Fibroblast of the aortic adventitia (primary cell): ENCODE results near the gene BCL2L13. TPM values are rescaled to one million over a fixed set of nuclear protein-coding genes. Genes with fewer than 3 reads are reported as not detected.

ENCODE experiments used
- DNase-seq: peaks from one replicate; pipeline ENCODE4 v3.0.0-alpha.2; 2010; ENCODE audit warnings: low read depth
- H3K4me3 ChIP-seq: 2 replicates; pipeline ENCODE4 v1.5.1; 2011; ENCODE audit warnings: low read depth, mild to moderate bottlenecking, control low read depth, low read length, moderate library complexity
- total RNA-seq: library from RNA; depleted of rRNA; stranded (reverse); fragments of >200 nt; gene quantifications from 2 replicates; pipeline ENCODE4 v1.2.3, GENCODE V29; 2012; ENCODE audit warnings: low replicate concordance
- TF ChIP-seq, protein P1 (sequence below): IDR thresholded peaks from 2 replicates; pipeline ENCODE4 v1.5.1; 2011; ENCODE audit warnings: mild to moderate bottlenecking, low read length, control low read depth, inconsistent platforms; ENCODE audit not compliant: insufficient read depth

The BCL2L13 gene
- total RNA-seq, 1 donor: 40.2 TPM

DNA sequence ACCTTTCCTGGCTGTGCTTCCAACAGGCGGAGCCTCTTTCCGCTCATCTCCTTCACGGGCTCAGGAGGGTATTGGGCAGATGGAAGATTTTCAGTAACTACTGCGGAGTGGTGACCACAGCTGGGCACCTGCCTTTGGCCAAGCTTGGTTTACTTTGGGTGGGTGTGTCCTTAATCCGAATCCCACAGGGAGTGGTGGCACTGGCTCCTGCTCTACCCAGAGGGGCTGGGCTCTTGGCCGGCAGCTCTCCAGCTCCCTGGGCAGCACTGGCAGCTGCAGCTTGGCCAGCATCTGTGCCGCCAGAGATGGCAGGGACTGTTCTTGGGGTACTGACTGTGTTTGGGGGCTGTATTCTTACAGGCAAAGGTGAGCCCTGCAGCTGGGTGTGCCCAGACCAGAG, 105.9 kb downstream of the BCL2L13 start:
- no peak overlapping the region for H3K4me3 ChIP-seq
- no peak for DNase-seq
- TF ChIP-seq, protein P1, sequence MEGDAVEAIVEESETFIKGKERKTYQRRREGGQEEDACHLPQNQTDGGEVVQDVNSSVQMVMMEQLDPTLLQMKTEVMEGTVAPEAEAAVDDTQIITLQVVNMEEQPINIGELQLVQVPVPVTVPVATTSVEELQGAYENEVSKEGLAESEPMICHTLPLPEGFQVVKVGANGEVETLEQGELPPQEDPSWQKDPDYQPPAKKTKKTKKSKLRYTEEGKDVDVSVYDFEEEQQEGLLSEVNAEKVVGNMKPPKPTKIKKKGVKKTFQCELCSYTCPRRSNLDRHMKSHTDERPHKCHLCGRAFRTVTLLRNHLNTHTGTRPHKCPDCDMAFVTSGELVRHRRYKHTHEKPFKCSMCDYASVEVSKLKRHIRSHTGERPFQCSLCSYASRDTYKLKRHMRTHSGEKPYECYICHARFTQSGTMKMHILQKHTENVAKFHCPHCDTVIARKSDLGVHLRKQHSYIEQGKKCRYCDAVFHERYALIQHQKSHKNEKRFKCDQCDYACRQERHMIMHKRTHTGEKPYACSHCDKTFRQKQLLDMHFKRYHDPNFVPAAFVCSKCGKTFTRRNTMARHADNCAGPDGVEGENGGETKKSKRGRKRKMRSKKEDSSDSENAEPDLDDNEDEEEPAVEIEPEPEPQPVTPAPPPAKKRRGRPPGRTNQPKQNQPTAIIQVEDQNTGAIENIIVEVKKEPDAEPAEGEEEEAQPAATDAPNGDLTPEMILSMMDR: no peak

DNA sequence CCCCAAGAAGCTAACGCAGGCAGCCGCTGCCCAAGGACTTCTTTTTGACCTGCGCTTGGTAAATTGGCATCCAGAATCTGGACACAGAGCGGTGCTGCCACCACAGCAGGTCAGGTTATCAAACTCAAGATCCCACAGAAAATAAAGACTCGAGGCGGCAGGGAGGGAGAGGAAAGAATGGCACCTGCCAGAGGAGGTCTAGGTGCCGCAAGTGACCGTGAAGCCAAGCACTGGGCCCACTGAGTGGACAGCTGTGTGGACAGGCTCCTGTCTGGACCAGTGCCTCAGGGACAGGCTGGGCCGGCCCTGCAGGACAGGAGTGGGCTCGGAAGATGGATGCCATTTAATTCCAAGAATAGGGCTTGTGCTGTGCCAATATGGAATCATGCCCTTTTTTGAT, 108.4 kb downstream of the BCL2L13 start:
- no peak for DNase-seq
- no peak overlapping the region for H3K4me3 ChIP-seq
- TF ChIP-seq, protein P1: no peak

DNA sequence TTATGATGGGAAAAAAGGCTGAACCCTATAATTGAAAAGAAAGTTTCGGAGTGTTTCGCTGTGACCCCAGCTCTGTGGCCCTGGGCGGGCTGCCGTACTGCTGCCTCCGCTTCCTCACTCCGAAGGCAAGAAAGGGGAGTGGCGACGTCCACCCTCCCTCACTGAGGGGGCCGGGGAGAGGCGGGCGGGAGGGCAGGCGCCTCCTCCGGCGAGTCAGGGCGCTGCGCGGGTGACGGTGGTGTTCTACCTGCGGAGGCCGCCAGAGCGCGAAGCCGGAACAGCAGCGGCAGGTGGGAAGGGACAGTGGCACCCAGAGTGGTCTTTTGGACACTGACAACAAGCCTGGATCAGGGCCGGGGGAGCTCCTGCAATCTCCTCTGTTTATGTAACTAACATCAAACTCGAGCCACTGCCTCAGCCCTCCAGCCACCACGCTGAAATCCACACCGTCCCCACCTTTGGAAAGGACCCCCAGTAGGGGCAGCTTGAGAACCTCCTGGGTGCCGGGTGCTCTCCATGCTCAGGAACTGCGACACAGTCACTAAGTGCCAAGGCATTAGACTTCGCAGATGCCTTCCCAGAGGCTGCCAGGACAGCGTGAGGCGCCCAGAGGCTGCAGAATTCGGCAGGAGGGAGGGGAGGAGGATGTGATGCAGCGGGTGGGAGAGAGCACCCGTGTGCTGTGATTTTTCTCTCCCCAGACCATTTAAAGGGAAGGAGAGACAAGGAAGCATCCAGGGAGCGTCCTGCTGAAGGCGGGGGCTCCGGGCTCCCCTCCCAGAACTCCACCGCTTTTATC, 110.2 kb downstream of the BCL2L13 start:
- DNase-seq: no peak
- TF ChIP-seq, protein P1: no peak
- H3K4me3 ChIP-seq: no peak overlapping the region

DNA sequence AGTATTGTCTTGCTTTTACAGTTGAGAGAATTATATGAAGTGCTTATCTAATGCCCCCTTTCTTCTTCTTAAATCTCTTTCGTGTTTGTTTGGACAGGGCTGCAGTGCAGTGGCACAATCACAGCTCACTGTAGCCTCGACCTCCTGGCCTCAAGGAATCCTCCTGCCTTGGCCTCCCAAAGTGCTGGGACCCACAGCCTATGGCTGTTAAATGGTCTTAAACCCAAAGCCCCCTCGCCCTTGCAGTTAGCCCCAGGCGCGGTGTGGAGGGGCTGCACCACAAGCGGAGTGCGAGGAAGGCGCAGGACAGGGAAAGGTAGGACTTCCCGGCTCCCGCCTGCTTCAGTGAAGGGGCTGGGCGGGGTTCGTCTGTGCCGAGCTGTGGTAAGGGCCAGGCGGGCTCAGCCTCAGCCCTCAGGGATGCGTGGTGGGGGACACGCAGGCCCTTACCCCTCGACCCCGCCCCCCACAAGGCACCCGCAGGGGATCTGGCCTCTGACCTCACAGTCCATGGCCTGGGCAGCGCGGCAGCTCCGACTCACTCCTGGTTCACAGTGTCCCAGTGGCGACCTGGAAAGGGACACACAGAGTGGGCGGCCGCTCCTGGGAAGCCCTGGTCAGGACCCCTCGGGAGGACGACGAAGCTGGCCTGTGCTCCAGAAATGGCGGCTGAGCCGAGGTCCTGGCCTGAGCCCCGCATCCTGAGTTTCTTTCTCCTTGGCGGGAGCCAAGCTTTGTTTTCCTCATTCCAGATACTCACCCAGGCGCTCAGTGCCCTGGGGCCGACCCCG, 111.2 kb downstream of the BCL2L13 start:
- no peak for DNase-seq
- H3K4me3 ChIP-seq: no peak overlapping the region
- TF ChIP-seq, protein P1: no peak

DNA sequence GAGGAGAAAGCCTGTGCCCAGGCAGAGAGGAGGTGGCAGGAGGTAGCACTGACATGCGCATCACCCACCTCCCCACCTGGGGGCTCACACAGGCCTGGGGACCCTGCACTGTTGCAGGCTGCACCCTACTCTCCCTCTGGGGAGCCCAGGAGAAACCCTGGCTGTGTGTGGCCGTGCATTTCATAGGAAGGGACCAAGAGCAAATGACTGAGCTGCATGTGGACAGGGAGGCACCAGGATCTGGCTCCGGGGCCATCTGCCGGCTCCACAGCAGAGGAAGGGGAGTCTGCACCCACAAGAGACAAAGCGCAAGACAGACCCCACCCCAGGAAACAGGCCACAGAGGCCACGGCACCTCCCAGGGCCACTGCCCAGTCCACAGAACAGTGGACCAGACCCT, 113.0 kb downstream of the BCL2L13 start:
- no peak for DNase-seq
- no peak overlapping the region for H3K4me3 ChIP-seq
- TF ChIP-seq, protein P1: no peak

DNA sequence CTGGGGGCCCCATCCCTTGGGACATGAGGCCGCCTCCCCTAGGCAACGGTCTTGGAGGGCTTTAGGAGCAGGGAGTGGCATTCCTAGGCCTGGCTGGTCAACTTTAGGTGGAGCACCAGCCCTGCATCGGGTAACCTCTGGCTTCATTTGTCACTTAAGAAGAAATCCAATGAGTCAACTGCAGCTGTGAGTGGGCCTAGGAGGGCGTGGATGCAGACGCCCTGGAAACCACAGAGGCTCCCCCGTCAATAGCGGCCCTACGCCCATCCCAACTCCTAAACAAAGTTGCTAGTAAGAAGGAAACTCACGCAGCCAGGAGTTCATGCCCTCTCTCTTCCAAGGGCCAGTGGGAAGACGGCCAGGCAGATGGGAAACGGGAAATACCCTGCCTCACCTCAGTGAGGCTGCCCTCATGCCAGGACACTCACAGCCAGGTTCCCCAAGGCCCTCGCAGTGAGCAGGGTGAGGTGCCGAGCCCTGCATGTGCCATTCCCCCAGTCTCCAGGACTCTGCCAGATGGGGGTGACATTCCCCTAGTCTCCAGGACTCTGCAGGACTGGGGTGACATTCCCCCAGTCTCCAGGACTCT, 114.9 kb downstream of the BCL2L13 start:
- TF ChIP-seq, protein P1: no peak
- H3K4me3 ChIP-seq: no peak overlapping the region
- DNase-seq: no peak
